ENCODE measurements around the gene C6orf89. TPM values are rescaled to one million over a fixed set of nuclear protein-coding genes. Genes with fewer than 3 reads are reported as not detected.
"Not testable (repeated sequence)": the region's sequence is repeated elsewhere in the genome, so short reads cannot be mapped to it uniquely, and the experiment has no call there.

C6orf89 gene
- total RNA-seq, 1 donor from 2014 or later: 18.7 TPM

- no peak for DNase-seq (ENCODE audit: low read depth in 2 of 2)
These were observed 34.3 kb downstream of the C6orf89 start for GRCh38 chr6:36920049-36920448.

GRCh38 chr6:36920546-36920945 is 34.8 kb downstream of the C6orf89 start:
- DNase-seq (ENCODE audit: low read depth in 2 of 2): no peak

- DNase-seq (ENCODE audit: low read depth in 2 of 2): no peak
These were observed 38.4 kb downstream of the C6orf89 start for GRCh38 chr6:36924131-36924530.

GRCh38 chr6:36924778-36925374 is 39.1 kb downstream of the C6orf89 start:
- no peak for DNase-seq (ENCODE audit: low read depth in 2 of 2)

GRCh38 chr6:36925809-36926208 is 40.1 kb downstream of the C6orf89 start:
- no peak for DNase-seq (ENCODE audit: low read depth in 2 of 2)

GRCh38 chr6:36926708-36927513 is 41.2 kb downstream of the C6orf89 start:
- DNase-seq (ENCODE audit: low read depth in 2 of 2): no peak

- no peak for DNase-seq (ENCODE audit: low read depth in 2 of 2)
These were observed 42.2 kb downstream of the C6orf89 start for GRCh38 chr6:36927691-36928546.

- DNase-seq (ENCODE audit: low read depth in 2 of 2): no peak
These were observed 42.8 kb downstream of the C6orf89 start for GRCh38 chr6:36928547-36928918.

- no peak for DNase-seq (ENCODE audit: low read depth in 2 of 2)
These were observed 43.4 kb downstream of the C6orf89 start for GRCh38 chr6:36929152-36929551.

- DNase-seq (ENCODE audit: low read depth in 2 of 2): no peak
These were observed 43.9 kb downstream of the C6orf89 start for GRCh38 chr6:36929607-36930006.

- DNase-seq (ENCODE audit: low read depth in 2 of 2): no peak
These were observed 44.7 kb downstream of the C6orf89 start for GRCh38 chr6:36930483-36930882.

GRCh38 chr6:36933102-36933501 is 47.4 kb downstream of the C6orf89 start:
- DNase-seq (ENCODE audit: low read depth in 2 of 2): peak in 1 of 2 donors; percentile 36

- DNase-seq (ENCODE audit: low read depth in 2 of 2): no peak
These were observed 47.8 kb downstream of the C6orf89 start for GRCh38 chr6:36933519-36933918.

GRCh38 chr6:36934901-36935300 is 49.1 kb downstream of the C6orf89 start:
- no peak for DNase-seq (ENCODE audit: low read depth in 2 of 2)

GRCh38 chr6:36936824-36937223 is 51.1 kb downstream of the C6orf89 start:
- no peak for DNase-seq (ENCODE audit: low read depth in 2 of 2)

- DNase-seq (ENCODE audit: low read depth in 2 of 2): no peak
These were observed 52.1 kb downstream of the C6orf89 start for GRCh38 chr6:36937896-36938295.

- DNase-seq (ENCODE audit: low read depth in 2 of 2): no peak
These were observed 52.8 kb downstream of the C6orf89 start for GRCh38 chr6:36938536-36938935.

GRCh38 chr6:36939005-36939404 is 53.3 kb downstream of the C6orf89 start:
- not testable (repeated sequence) for DNase-seq (ENCODE audit: low read depth in 2 of 2)

- no peak for DNase-seq (ENCODE audit: low read depth in 2 of 2)
These were observed 54.3 kb downstream of the C6orf89 start for GRCh38 chr6:36940027-36940426.

- not testable (repeated sequence) for DNase-seq (ENCODE audit: low read depth in 2 of 2)
These were observed 55.8 kb downstream of the C6orf89 start for GRCh38 chr6:36941561-36941960.

- not testable (repeated sequence) for DNase-seq (ENCODE audit: low read depth in 2 of 2)
These were observed 56.6 kb downstream of the C6orf89 start for GRCh38 chr6:36942329-36942728.

GRCh38 chr6:36944650-36945049 is 58.9 kb downstream of the C6orf89 start:
- no peak for DNase-seq (ENCODE audit: low read depth in 2 of 2)

All from dermis microvascular lymphatic vessel endothelial cell (primary cell).